Activated T-helper 1 cell treated with anti-CD3 and anti-CD28 coated beads, Interleukin-12 subunit alpha, Interleukin-12 subunit beta, Interleukin-2, Interleukin-4 antibody, amounts not matched to agents 30 ng/mL and 10 ng/mL and 1 ng/mL, durations not matched to agents 14 hours and 24 hours and 36 hours (primary cell): ENCODE measurements around the gene KLRB1. TPM values are rescaled to one million over a fixed set of nuclear protein-coding genes. Genes with fewer than 3 reads are reported as not detected.
"Not testable (repeated sequence)": the region's sequence is repeated elsewhere in the genome, so short reads cannot be mapped to it uniquely, and the experiment has no call there.

Experiments used
- DNase-seq: peaks from one replicate; pipeline ENCODE4 v3.0.0; 2021; ENCODE audit warnings: low spot score
- H3K27ac Mint-ChIP-seq: one replicate; pipeline ENCODE4 v1.8.0; 2021; ENCODE audit warnings: mild to moderate bottlenecking, mixed read lengths
- H3K27me3 Mint-ChIP-seq: one replicate; pipeline ENCODE4 v1.8.0; 2022; ENCODE audit warnings: mild to moderate bottlenecking, moderate library complexity, mixed read lengths; ENCODE audit not compliant: insufficient read depth
- H3K36me3 Mint-ChIP-seq: one replicate; pipeline ENCODE4 v1.8.0; 2021; ENCODE audit warnings: low read depth, mixed read lengths
- H3K4me1 Mint-ChIP-seq: one replicate; pipeline ENCODE4 v1.8.0; 2021; ENCODE audit warnings: low read depth, mixed read lengths
- H3K4me3 Mint-ChIP-seq: one replicate; pipeline ENCODE4 v1.8.0; 2021; ENCODE audit warnings: mild to moderate bottlenecking, moderate library complexity, mixed read lengths
- H3K9me3 Mint-ChIP-seq: one replicate; pipeline ENCODE4 v1.8.0; 2021; ENCODE audit warnings: mixed read lengths
- intact Hi-C: fragments of 100-400 bp; cut with micrococcal nuclease; formaldehyde crosslinking; loops from one replicate; pipeline ENCODE4 v1.15.1; 2024
- total RNA-seq: library from RNA; stranded (reverse); gene quantifications from 2 replicates; pipeline ENCODE4 v1.2.3, GENCODE V29; 2022

KLRB1 gene
- total RNA-seq, 1 donor from 2014 or later = not detected

DNA sequence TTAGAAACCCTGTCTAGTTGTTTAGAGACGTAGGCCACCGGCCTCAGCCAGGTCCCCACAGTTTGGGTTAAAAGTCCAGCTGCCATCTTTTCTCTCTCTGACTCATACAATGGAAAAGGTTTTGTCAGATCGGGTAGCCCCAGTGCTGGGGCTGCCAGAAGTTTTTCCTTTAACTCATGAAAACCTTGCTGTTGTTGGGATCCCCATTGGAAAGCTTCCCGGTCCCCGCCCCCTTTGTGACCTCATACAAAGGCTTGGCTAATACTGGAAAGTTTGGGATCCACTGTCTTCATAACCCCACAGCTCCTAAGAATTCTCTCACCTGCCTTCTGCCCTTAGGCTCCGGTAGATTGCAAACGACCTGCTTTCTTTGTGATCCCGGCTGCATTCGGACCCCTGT lies 40.6 kb downstream of the KLRB1 start:
- H3K9me3 Mint-ChIP-seq, H3K27ac Mint-ChIP-seq, intact Hi-C loops, H3K36me3 Mint-ChIP-seq, H3K4me3 Mint-ChIP-seq, H3K4me1 Mint-ChIP-seq, H3K27me3 Mint-ChIP-seq, DNase-seq: not testable (repeated sequence)

GRCh38 chr12:9566113-9566512 lies 41.6 kb downstream of the KLRB1 start:
- H3K36me3 Mint-ChIP-seq, H3K4me1 Mint-ChIP-seq, intact Hi-C loops, H3K9me3 Mint-ChIP-seq, DNase-seq, H3K27me3 Mint-ChIP-seq, H3K27ac Mint-ChIP-seq, H3K4me3 Mint-ChIP-seq: not testable (repeated sequence)

DNA sequence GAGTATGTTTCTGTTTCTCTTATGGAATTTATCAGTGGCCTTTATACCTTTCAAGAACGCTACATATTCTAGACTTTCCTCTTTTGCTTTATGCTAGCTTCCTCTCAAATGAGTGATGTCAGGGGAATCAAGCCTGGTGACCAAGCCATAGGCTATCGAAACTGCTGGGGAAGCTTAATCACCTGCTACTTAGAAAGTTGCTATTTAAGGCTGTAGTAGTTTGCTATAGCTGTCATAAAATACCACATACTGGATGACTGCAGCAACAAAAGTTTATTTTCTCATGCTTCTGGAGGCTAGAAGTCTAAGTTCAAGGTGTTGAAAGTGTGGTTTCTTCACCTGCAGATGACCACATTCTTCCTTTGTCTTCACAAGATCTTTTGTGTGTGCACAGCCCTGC lies 43.3 kb downstream of the KLRB1 start:
- H3K27ac Mint-ChIP-seq, H3K36me3 Mint-ChIP-seq, intact Hi-C loops, DNase-seq, H3K4me1 Mint-ChIP-seq, H3K27me3 Mint-ChIP-seq, H3K9me3 Mint-ChIP-seq, H3K4me3 Mint-ChIP-seq: not testable (repeated sequence)

DNA sequence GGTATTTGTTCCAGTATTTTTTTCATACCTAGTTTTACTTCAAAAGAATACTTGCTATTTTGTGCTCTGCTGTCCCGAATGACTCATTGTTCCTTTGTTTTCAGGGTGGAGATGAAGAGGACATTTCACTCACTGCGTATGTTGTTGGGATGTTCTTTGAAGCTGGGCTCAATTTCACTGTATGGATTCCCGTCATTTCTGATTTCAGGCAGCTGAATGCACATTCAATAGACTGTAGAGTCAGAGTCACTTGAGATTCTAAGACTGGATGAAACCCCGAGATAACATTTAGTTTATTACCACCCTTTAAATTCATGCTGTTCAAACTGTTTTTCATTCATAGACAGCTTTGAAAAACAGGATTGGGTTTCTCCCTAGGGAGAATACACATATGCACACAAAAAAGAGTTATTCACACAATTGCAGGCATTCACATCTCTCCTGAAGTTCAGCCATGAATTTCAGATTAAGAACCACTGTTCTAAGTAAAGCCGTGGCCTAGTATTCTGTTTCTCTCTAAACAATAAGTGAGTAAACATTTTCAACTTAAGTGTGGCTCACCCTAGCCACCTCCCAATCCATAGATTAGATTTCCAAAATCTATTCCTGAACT lies 44.8 kb downstream of the KLRB1 start:
- DNase-seq, H3K27me3 Mint-ChIP-seq, H3K9me3 Mint-ChIP-seq, intact Hi-C loops, H3K27ac Mint-ChIP-seq, H3K4me1 Mint-ChIP-seq, H3K4me3 Mint-ChIP-seq, H3K36me3 Mint-ChIP-seq: not testable (repeated sequence)

GRCh38 chr12:9545489-9545888 lies 62.2 kb downstream of the KLRB1 start:
- H3K4me1 Mint-ChIP-seq, H3K27ac Mint-ChIP-seq, H3K36me3 Mint-ChIP-seq, H3K27me3 Mint-ChIP-seq, DNase-seq, H3K4me3 Mint-ChIP-seq, intact Hi-C loops, H3K9me3 Mint-ChIP-seq: not testable (repeated sequence)

Other genes with a start within 250 kb of the KLRB1 start
- gene CLEC2D, start 61.8 kb upstream of the KLRB1 start, total RNA-seq = 371 and 395 TPM in 2 replicates
- 7.6 and 9.1 TPM in 2 replicates for gene CLECL1, start 125.2 kb upstream of the KLRB1 start, total RNA-seq
- 90.5 and 93.2 TPM in 2 replicates for gene CD69, start 153.0 kb upstream of the KLRB1 start, total RNA-seq
- not detected in 2 replicates for gene KLRF1, start 219.6 kb upstream of the KLRB1 start, total RNA-seq